Stimulated activated CD8-positive, alpha-beta memory T cell treated with anti-CD3 and anti-CD28 coated beads, Interleukin-4, amount 100 ng/mL, for 24 hours (primary cell): Measurements from ENCODE around the gene PUS7.
"Not testable (repeated sequence)": the region's sequence is repeated elsewhere in the genome, so short reads cannot be mapped to it uniquely, and the experiment has no call there.

Experiments
- DNase-seq: peaks from one replicate; pipeline ENCODE4 v3.0.0-alpha.2; 2020; ENCODE audit warnings: low read depth

PUS7 gene

DNA sequence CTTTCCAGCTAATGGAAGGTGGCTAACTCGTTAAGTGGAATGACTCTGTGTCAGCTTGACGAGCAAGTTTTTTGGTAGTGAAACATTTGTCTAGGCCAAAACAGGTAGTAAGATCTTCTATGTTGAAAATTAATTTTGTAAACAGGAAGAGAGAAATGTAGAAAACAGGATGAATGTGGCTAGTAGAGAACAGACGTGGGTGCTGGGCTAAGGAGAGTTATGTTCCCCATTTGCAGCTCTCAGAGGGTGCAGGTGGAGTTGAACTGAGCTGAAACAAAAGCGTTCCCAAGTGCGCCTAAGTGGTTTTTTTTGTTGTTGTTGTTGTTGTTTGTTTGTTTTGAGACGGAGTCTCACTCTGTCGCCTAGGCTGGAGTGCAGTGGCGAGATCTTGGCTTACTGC lies 73.9 kb downstream of the PUS7 start:
- DNase-seq: no peak

DNA sequence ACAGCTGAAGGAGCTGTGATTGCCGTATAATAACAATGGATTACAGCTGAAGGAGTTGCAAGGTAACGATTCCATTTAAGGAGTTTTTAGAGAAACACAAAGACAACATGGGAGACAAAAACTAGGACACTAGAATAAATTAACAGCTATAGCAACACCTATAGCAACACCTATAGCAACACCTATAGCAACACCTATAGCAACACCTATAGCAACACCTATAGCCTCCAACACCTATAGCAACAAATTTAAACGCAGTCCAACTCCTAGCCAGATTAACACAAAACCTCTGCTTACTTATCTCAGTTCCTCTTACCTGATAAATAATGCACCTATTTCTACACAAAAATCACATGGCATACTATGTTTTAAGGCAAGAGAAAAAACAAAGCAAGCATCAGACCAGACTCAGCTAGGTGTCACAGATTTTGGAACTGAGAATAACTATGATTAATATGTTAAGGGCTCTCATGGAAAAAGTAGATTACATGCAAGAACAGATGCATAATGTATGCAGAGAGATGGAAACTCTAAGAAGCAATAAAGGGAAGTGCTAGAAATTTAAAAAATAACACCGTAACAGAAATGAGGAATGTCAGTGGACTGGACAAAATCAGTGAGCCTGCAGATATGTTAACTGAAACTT lies 77.6 kb downstream of the PUS7 start:
- DNase-seq: no peak

DNA sequence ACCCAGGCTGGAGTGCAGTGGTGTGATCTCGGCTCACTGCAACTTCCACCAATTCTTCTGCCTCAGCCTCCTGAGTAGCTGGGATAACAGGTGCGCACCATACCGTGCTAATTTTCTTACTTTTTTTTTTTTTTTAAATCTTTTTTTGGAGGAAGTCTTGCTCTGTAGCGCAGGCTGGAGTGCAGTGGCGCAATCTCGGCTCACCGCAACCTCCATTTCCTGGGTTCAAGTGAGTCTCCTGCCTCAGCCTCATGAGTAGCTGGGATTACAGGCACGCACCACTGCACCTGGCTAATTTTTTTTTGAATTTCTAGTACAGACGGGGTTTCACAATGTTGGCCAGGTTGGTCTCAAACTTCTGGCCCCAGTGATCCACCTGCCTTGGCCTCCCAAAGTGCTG lies 79.9 kb downstream of the PUS7 start:
- DNase-seq: not testable (repeated sequence)

GRCh38 chr7:105439174-105439893 lies 82.7 kb downstream of the PUS7 start:
- DNase-seq: no peak

DNA sequence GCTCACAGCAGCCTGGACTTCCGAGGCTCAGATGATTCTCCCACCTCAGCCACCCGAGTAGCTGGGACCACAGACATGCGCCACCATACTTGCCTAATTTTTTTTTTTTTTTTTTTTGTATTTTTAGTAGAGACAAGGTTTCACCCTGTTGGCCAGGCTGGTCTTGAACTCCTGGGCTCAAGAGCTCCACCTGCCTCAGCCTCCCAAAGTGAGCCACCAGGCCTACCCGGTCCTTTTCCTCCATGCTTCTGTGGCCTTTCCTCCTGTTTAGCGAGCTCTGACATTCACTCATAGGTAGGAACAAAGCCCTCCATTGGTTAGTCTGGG lies 83.3 kb downstream of the PUS7 start:
- no peak for DNase-seq

GRCh38 chr7:105438254-105438653 lies 83.8 kb downstream of the PUS7 start:
- no peak for DNase-seq

DNA sequence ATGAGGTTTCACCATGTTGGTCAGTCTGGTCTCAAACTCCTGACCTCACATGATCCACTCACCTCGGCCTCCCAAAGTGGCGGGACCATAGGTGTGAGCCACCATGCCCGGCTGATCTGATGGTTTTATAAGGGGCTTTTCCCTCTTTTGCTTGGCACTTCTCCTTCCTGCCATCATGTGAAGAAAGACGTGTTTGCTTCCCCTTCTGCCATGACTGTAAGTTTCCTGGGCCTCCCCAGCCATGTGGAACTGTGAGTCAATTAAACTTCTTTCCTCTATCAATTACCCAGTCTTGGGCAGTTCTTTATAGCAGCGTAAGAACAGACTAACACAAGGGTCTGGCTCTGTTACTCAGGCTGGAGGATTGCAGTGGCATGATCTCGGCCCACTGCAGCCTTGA lies 84.7 kb downstream of the PUS7 start:
- DNase-seq: not testable (repeated sequence)

DNA sequence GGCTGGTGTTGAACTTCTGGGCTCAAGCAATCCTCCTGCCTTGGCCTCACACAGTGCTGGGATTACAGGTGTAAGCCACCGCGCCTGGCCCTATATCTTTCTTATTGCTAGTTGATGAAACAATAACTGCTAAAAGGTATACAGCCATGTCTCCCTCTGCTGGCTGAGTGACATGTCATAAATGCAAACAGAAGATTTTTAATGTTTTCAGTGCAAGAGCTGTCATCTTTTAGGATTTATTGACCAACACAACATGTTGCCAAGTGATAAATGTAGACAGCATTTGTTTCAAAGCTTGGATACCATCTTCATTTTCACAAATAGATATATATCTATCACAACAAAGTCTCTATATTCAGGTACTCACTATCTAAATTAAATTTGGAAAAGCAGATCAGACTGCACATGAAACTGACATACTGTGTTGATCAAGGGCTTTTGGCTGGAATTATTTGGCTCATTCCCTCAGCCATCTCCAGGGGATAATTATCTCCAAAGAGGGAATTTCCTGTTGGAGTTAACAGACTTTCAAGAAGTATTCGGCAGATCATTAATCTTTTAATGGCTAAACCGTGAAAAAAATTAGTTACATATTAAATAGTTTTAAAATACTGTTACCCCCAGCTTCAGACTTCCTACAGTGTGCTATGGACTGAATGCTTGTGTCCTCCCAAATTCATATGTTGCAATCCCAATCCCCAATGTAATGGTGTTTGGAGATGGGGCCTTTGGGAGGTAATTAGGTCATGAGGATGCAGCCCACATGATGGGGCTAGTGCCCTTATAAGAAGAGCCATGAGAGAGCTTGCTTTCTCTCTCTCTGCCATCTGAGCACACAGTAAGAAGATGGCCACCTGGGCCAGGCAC lies 92.1 kb downstream of the PUS7 start:
- peak; percentile 4 for DNase-seq

DNA sequence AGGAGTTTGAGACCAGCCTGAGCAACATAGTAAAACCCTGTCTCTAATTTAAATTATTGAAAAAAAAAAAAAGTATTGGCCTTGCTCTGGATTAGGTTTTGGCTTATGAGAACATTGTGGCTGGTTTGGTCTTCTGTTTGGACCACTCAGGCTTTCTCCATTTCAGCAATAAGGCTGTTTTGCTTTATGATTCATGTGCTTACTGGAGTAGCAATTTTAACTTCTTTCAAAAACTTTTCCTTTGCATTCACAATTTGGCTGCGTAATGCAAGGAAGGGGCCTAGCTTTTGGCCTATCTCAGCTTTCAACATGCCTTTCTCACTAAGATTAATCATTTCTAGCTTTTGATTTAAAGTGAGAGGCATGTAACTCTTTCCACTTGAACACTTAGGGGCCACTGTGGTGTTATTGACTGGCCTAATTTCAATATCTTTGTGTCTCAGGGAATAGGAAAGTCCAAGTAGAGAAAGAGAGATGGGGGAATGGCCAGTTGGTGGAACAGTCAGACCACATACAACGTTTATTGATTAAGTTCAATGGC lies 95.4 kb downstream of the PUS7 start:
- no peak for DNase-seq

DNA sequence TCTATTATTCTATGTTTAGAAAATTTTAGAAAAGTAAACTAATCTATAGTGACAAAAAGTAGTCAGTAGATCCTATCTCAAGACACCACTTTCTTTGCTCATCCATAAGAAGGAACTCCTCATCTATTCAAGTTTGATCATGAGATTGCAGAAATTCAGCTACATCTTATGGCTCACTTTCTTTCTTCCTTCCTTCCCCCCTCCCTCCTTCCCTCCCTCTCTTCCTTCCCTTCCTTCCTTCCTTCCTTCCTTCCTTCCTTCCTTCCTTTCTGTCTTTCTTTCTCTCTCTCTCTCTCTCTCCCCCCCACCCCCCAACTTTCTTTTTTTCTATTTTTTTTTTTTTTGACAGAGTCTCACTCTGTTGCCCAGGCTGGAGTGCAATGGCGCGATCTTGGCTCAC lies 98.1 kb downstream of the PUS7 start:
- DNase-seq: no peak

- no peak for DNase-seq
These were observed 108.1 kb downstream of the PUS7 start for GRCh38 chr7:105413887-105414437.

GRCh38 chr7:105410774-105411173 lies 111.3 kb downstream of the PUS7 start:
- DNase-seq: not testable (repeated sequence)

- DNase-seq: not testable (repeated sequence)
These were observed 112.3 kb downstream of the PUS7 start for GRCh38 chr7:105409775-105410174.

- no peak for DNase-seq
These were observed 113.2 kb downstream of the PUS7 start for GRCh38 chr7:105408791-105409410.
